ENCODE results near the gene POLR3F. TPM values are rescaled to one million over a fixed set of nuclear protein-coding genes. Genes with fewer than 3 reads are reported as not detected.

POLR3F gene
- total RNA-seq, 1 experiment from 2014 or later, result 12.6 TPM

DNA sequence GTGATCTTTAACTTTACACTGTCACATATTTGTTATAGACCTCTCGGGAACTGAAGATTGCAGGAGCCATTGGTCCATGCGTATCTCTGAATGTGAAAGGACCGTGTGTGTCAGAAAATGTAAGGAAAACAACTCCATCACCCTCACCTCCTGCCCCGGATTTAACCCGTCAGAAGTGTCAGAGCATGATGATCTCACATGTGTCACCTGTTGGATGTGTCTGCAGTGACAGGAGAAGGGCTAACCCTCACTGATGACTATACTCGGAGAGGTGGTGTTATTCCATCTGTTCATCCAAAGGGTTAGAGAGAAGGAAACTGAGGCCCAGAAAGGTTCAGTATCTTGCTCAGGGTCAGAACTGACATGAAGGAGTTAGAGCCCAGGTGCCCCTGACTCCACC, 65.4 kb downstream of the POLR3F start:
- H3K36me3 ChIP-seq, result peaks cover 36% of the 10 kb centered on the region
- no peak for DNase-seq
- H3K4me3 ChIP-seq, result no peak overlapping the region
- no peaks in the 10 kb centered on the region for H3K27me3 ChIP-seq
- H3K9me3 ChIP-seq, result no peaks in the 10 kb centered on the region

DNA sequence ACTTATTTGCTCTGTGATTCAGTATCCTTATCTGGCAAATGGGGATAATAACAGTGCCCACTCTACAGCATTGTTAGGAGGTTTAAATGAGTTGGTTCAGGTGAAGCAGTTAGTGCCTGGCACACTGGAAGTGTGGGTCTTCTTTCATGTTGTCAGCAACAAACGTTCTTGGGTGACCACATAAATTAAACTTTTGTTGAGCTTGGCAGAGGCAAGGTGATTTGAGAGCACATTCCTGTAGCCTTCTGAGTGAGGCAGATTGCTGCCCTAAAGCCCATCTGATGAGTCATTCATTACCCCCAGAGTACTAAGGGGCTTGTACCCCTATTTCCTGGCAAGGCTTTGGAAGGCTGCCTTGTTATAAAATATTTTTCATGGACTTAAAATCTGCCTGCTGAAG, 66.3 kb downstream of the POLR3F start:
- H3K36me3 ChIP-seq, result peaks cover 31% of the 10 kb centered on the region
- no peak for DNase-seq
- no peaks in the 10 kb centered on the region for H3K27me3 ChIP-seq
- no peak overlapping the region for H3K4me3 ChIP-seq
- H3K9me3 ChIP-seq, result no peaks in the 10 kb centered on the region

DNA sequence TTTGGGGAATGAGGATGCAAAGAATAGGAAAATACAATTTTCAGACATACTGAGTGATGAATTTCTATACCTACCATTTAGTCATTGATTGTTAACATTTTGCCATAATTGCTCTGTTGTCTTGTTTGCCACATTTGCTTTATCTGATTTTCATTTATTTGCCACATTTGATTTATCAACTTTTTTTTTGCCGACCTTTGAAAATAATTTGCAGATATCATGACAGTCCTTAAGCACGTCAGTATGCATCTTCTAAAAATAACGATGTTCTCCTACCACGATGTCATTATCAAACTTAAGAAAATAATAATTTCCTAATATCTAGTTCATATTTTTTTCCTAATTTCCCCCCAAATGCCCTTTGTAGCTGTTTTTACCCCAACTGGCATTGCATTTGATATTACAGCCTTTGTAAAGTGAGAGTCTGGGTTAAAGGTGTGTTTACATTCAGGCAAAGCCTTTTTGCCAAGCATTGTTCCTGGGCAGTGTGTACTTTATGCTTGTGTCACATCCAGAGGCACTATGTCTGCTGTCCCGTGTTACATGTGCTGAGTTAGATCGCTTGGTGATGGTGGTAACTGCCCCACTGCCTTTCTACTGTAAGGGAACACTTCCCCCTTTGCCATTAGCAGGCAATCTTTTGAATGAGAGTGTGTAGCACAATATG, 66.9 kb downstream of the POLR3F start:
- Histone ChIP-seq H3K36me3 (peaks cover 25% of the 10 kb centered on the region), H3K4me3 (no peak overlapping the region), H3K27me3 (no peaks in the 10 kb centered on the region), H3K9me3 (no peaks in the 10 kb centered on the region)
- DNase-seq, result no peak

Other genes with a start within 250 kb of the POLR3F start
- gene ZNF133, start 178.9 kb upstream of the POLR3F start, total RNA-seq (2014; rRNA removed; shearing (Covaris generic); ENCODE audit: low replicate concordance), result 3.7 and 5.4 TPM in 2 replicates
- 0.10 and 0.40 TPM in 2 replicates for gene DZANK1, start 360 bp upstream of the POLR3F start, total RNA-seq (2014; rRNA removed; shearing (Covaris generic); ENCODE audit: low replicate concordance)
- 13.2 and 19.5 TPM in 2 replicates for gene RBBP9, start 29.8 kb downstream of the POLR3F start, total RNA-seq (2014; rRNA removed; shearing (Covaris generic); ENCODE audit: low replicate concordance)
- gene SEC23B, start 40.5 kb downstream of the POLR3F start, total RNA-seq (2014; rRNA removed; shearing (Covaris generic); ENCODE audit: low replicate concordance), result 24.2 and 27.1 TPM in 2 replicates
- 32.8 and 200 TPM in 2 replicates for gene SMIM26, start 100.0 kb downstream of the POLR3F start, total RNA-seq (2014; rRNA removed; shearing (Covaris generic); ENCODE audit: low replicate concordance)
- gene DTD1, start 120.7 kb downstream of the POLR3F start, total RNA-seq (2014; rRNA removed; shearing (Covaris generic); ENCODE audit: low replicate concordance), result 48.2 and 66.9 TPM in 2 replicates

Data from MG63 (cell line).